SK-N-MC (cell line): ENCODE measurements around the gene AGAP1.
"Not testable (repeated sequence)": the region's sequence is repeated elsewhere in the genome, so short reads cannot be mapped to it uniquely, and the experiment has no call there.

Experiments used
- DNase-seq: peaks from one replicate; pipeline ENCODE4 v3.0.0-alpha.2; 2011; ENCODE audit warnings: low read depth, low spot score
- H3K27ac ChIP-seq: fragments of 200-600 bp; sonication (generic); 2 replicates; pipeline ENCODE4 v1.5.1; 2016; ENCODE audit warnings: mixed run types
- H3K36me3 ChIP-seq: fragments of 200-600 bp; sonication (generic); 2 replicates; pipeline ENCODE4 v1.6.1; 2017; ENCODE audit warnings: antibody characterized with exemption, low read length, mixed read lengths; ENCODE audit not compliant: insufficient read depth
- H3K4me3 ChIP-seq: fragments of 200-600 bp; sonication (generic); 2 replicates; pipeline ENCODE4 v1.5.1; 2016
- H3K9ac ChIP-seq: fragments of 200-600 bp; sonication (generic); 2 replicates; pipeline ENCODE4 v1.8.0; 2017; ENCODE audit warnings: mixed run types, mixed read lengths; ENCODE audit not compliant: insufficient read length
- H3K9me3 ChIP-seq: fragments of 200-600 bp; sonication (generic); 2 replicates; pipeline ENCODE4 v1.6.1; 2017; ENCODE audit warnings: low read depth, mild to moderate bottlenecking, antibody characterized with exemption, low read length, moderate library complexity, mixed read lengths
- EZH2 ChIP-seq: fragments of 200-600 bp; sonication (generic); IDR thresholded peaks from one replicate; pipeline ENCODE4 v1.6.1; 2017; ENCODE audit warnings: antibody characterized with exemption
- FOXP2 ChIP-seq: optimal IDR thresholded peaks from 2 replicates; pipeline ENCODE3; 2011; ENCODE audit warnings: mild to moderate bottlenecking, moderate library complexity; ENCODE audit not compliant: insufficient read depth; ENCODE audit errors: extremely low read length, control extremely low read depth
- POLR2AphosphoS5 ChIP-seq: IDR thresholded peaks from 2 replicates; pipeline ENCODE4 v1.6.1; 2012; ENCODE audit warnings: mild to moderate bottlenecking, low read depth, low read length, borderline replicate concordance

Gene AGAP1

DNA sequence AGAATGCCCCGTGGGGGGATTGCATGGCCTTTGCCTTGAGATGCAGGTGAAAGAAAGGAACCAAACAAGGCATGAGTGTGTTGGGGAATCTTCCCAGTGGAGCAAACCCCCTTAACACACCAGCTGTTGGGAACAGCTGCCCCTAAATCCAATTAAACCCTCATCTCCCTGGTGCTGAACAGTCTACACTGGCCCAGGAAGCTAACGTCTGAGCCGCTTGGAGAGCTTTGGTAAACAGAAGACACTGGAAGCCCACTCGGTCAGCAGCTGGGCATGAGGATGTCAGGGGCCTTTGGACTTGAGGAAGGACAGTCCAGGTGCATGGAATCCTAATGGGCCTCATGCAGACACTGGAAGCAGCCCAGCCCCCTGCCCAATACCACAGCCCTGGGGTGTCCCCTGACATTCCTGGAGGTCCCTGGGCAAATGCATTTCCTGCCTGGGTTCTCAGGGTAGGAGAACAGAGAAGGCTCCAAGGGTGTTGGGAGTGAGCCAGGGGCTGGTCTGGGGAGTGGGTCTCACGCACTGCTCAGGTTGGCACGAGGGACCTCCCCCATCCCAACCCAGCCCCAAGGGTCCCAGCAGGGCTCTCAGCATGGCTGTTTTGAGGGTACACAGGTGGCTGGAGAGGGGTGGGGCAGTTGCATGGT, 636.6 kb downstream of the AGAP1 start:
- DNase-seq: no peak
- TF ChIP-seq POLR2AphosphoS5 (no peak), FOXP2 (no peak), EZH2 (no peak)
- H3K27ac ChIP-seq: no peak overlapping the region
- H3K36me3 ChIP-seq: no peaks in the 10 kb centered on the region; the same call in 1 of the 2 replicates
- no peak overlapping the region for H3K4me3 ChIP-seq
- no peak overlapping the region for H3K9ac ChIP-seq
- H3K9me3 ChIP-seq: no peaks in the 10 kb centered on the region

- H3K4me3 ChIP-seq: no peak overlapping the region
- no peaks in the 10 kb centered on the region for H3K9me3 ChIP-seq
- no peak for DNase-seq
- no peak overlapping the region for H3K27ac ChIP-seq
- no peak for TF ChIP-seq POLR2AphosphoS5
- TF ChIP-seq EZH2: no peak
- no peak for TF ChIP-seq FOXP2
- H3K36me3 ChIP-seq: no peaks in the 10 kb centered on the region
- no peak overlapping the region for H3K9ac ChIP-seq
Measured at GRCh38 chr2:236131073-236131692, 637.3 kb downstream of the AGAP1 start.

DNA sequence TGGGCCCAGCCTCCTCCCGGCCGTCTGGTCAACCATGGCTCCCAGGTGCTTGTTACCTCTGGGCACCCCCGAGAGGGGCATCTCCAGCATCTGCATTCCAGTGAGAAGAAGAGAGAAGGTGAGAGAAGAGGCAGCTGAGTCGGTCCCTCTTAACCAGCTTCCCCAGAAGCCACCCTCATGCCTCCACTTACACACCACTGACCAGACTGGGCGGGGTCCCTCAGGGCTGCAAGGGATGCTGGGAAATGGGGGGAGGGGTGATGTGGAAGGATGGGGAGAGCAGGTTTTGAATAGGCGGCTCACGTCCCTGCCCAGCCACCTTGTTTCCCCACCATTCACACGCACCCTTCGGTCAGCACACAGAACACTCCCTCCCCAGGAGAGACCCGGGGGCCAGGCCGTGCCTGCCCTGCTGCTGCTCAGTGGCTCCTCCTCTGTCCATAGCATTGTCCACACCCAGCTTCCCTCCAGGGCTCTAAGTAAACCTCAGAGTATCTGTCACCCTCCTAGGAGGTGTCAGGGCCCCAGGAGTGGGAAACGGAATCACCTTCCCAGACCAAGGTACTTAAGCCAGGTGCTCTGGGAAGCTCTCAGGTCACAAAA, 639.7 kb downstream of the AGAP1 start:
- no peaks in the 10 kb centered on the region for H3K36me3 ChIP-seq
- no peaks in the 10 kb centered on the region for H3K9me3 ChIP-seq
- no peak for TF ChIP-seq EZH2
- no peak for TF ChIP-seq POLR2AphosphoS5
- no peak for TF ChIP-seq FOXP2
- no peak overlapping the region for H3K9ac ChIP-seq
- DNase-seq: no peak
- H3K4me3 ChIP-seq: no peak overlapping the region
- H3K27ac ChIP-seq: no peak overlapping the region

DNA sequence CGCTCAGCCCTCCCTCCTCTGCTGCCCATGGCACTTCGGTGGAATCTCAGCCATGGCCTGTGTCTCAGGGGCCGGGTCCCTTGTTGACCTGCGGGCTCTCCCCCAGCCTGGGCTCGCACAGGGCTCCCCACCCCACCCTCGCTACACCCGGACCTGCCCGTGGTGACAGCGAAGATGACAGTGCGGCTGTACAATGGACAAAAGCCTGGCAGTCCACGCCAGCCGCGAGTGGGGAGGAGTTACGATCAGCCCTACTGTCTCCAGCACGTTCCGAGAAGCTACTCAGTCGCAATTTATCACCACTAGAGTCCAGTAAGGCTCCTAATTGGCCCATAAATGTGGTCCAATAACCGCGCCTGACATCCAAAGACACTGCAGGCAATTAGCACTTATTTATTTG, 642.7 kb downstream of the AGAP1 start:
- Histone ChIP-seq H3K27ac (no peak overlapping the region), H3K9me3 (no peaks in the 10 kb centered on the region), H3K36me3 (no peaks in the 10 kb centered on the region), H3K9ac (no peak overlapping the region), H3K4me3 (no peak overlapping the region)
- no peak for DNase-seq
- TF ChIP-seq POLR2AphosphoS5 (no peak), EZH2 (no peak), FOXP2 (no peak)

GRCh38 chr2:236137066-236137465, 643.2 kb downstream of the AGAP1 start:
- Histone ChIP-seq H3K9ac (no peak overlapping the region), H3K36me3 (no peaks in the 10 kb centered on the region), H3K4me3 (no peak overlapping the region), H3K9me3 (no peaks in the 10 kb centered on the region), H3K27ac (no peak overlapping the region)
- no peak for DNase-seq
- no peak for TF ChIP-seq FOXP2
- TF ChIP-seq EZH2: no peak
- no peak for TF ChIP-seq POLR2AphosphoS5

DNA sequence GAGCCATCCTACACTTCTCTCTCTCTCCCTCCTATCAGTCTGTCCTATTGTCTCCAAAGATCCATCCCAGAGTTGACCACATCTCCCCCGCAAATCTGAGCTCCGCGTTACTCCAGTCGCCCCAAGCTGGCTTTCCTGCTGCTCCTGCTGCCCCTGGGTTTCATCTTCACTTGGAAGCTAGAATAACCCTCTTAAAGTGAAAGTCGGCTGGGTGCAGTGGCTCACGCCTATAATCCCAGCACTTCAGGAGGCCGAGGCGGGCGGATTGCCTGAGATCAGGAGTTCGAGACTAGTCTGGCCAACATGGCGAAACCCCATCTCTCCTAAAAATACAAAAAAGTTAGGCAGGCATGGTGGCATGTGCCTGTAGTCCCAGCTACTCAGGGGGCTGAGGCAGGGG, 647.8 kb downstream of the AGAP1 start:
- not testable (repeated sequence) for H3K36me3 ChIP-seq, DNase-seq, H3K9me3 ChIP-seq, H3K4me3 ChIP-seq, H3K27ac ChIP-seq, H3K9ac ChIP-seq

GRCh38 chr2:236143811-236144210, 650.0 kb downstream of the AGAP1 start:
- H3K36me3 ChIP-seq: no peaks in the 10 kb centered on the region
- DNase-seq: no peak
- TF ChIP-seq EZH2 (no peak), FOXP2 (no peak), POLR2AphosphoS5 (no peak)
- no peaks in the 10 kb centered on the region for H3K9me3 ChIP-seq
- no peak overlapping the region for H3K27ac ChIP-seq
- no peak overlapping the region for H3K4me3 ChIP-seq
- no peak overlapping the region for H3K9ac ChIP-seq

DNA sequence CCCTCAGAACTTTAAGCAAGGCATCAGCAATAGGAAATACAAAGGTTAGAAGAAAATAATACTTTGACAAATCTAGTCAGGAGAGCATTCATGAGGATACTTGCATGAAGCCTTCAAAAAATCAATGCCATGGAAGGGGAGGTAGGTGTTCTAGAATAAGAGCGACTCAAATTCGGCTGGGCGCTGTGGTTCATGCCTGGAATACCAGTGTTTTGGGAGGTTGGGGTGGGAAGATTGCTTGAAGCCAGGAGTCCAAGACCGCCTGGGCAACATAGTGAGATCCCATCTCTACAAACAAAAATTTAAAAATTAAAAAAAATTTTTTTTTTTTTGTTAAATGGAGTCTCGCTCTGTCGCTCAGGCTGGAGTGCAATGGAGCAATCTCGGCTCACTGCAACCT, 652.6 kb downstream of the AGAP1 start:
- no peaks in the 10 kb centered on the region for H3K36me3 ChIP-seq
- no peaks in the 10 kb centered on the region for H3K9me3 ChIP-seq
- no peak overlapping the region for H3K4me3 ChIP-seq
- DNase-seq: no peak
- TF ChIP-seq FOXP2 (no peak), POLR2AphosphoS5 (no peak), EZH2 (no peak)
- no peak overlapping the region for H3K9ac ChIP-seq
- no peak overlapping the region for H3K27ac ChIP-seq

DNA sequence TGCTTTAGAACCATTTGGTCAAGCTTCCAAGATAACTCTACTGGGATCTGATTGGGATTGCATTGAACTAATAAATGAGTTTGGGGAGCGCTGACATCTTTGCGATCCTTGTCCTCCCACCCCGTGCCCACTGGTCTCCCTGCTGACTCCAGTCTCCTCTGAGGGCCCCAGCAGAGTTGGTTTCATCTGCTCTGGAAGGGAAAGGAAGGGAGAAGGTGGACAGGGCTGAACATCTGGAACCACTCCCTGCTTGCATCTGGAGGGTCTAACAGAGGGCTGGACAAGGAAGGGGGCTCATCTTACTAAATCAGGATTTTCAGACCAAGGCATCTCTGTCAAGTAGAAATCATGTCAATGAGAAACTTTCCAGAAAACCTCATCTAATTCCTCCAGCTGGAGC, 661.6 kb downstream of the AGAP1 start:
- Histone ChIP-seq H3K27ac (no peak overlapping the region), H3K9ac (no peak overlapping the region), H3K4me3 (no peak overlapping the region), H3K36me3 (no peaks in the 10 kb centered on the region), H3K9me3 (no peaks in the 10 kb centered on the region)
- TF ChIP-seq POLR2AphosphoS5 (no peak), EZH2 (no peak), FOXP2 (no peak)
- DNase-seq: no peak
